Measurements from ENCODE around the gene FLAD1.

DNA sequence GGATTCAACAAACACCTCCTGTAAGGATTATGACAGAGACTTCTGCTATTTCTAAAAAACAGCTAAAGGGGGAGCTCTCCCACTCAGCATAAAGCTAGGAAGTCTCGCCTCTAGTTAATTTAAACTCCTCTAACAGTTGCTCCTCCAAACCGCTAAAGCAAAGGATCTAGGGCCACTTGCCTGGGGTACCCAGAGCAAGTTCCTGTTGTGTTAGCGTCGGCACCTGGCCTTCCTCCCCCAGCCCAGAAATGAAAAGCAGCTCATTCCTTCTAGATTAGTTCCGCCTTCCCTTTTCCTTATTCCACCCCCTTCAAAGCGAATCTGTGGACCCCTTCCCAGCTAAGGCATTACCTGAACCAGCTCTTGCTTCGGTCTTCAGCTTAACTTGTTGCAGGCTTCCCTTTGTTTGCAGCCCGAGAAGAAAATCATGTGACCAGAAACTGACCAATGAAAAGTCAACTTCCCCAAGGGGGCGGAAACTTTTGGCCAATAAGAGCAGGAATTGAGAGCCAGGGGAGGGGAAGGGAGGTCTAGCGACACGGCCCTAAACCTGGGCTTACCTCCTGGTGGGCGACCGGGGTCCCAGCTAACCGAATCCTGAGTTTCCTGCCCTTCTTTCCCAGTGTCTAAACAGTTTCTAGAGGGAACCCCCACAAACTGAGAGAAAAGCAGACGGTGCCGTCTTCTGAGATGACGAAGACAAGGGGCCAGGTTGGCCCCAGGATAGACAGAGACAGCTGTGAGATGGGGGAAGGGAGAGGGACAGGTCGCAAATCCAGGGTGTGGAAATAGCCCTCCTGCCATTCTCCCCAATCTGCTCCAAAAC lies 27.2 kb upstream of the FLAD1 start, which contains the start of gene PBXIP1:
- no peak for TF ChIP-seq MYC (IDR thresholded peaks at IDR 0.05; ENCODE audit: low read depth, low read length)
- TF ChIP-seq, protein P1, sequence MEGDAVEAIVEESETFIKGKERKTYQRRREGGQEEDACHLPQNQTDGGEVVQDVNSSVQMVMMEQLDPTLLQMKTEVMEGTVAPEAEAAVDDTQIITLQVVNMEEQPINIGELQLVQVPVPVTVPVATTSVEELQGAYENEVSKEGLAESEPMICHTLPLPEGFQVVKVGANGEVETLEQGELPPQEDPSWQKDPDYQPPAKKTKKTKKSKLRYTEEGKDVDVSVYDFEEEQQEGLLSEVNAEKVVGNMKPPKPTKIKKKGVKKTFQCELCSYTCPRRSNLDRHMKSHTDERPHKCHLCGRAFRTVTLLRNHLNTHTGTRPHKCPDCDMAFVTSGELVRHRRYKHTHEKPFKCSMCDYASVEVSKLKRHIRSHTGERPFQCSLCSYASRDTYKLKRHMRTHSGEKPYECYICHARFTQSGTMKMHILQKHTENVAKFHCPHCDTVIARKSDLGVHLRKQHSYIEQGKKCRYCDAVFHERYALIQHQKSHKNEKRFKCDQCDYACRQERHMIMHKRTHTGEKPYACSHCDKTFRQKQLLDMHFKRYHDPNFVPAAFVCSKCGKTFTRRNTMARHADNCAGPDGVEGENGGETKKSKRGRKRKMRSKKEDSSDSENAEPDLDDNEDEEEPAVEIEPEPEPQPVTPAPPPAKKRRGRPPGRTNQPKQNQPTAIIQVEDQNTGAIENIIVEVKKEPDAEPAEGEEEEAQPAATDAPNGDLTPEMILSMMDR (IDR thresholded peaks at IDR 0.05; ENCODE audit: low read depth, low read length): peak; percentile 48
